Measurements from ENCODE around the gene TMEM178A.
"Not testable (repeated sequence)": the region's sequence is repeated elsewhere in the genome, so short reads cannot be mapped to it uniquely, and the experiment has no call there.

The TMEM178A gene

DNA sequence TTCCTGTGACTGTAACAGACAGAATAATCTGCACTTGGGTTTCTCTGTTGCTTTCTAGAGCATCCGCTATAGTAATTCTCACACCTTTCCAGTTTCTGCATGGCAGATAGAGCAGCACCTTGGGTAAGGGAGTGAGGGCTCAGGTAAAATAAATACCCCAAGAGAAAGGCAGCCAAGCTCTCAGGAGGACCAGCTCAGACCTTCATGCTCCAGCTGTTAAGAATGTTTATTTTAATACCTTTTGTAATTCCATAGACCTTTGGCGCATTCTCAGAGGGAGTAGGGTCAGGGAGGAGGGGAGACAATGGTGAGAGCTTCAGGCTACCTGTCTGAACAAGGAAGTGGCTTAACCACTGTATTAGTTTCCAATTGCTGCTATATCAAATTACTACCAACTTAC is 16.2 kb upstream of the TMEM178A start:
- DNase-seq = no peak

DNA sequence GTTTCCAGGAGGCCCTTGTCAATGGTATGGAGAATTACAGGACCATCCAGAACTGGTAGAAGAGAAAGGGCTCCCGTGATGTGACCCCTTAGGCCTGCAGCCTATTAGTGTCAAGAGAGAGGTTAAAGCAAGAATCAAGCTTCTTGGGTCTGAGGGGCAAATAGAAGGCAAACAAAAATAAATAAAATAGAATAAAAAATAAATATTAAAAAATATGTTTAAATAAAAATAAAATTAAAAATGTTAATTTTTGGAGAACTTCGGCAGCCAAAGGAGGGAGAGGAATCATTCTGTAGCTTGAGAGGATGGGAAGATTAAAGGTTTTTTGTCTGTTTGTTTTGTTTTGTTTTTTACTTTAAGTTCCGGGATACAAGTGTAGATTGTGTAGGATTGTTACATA is 15.2 kb upstream of the TMEM178A start:
- no peak for DNase-seq

DNA sequence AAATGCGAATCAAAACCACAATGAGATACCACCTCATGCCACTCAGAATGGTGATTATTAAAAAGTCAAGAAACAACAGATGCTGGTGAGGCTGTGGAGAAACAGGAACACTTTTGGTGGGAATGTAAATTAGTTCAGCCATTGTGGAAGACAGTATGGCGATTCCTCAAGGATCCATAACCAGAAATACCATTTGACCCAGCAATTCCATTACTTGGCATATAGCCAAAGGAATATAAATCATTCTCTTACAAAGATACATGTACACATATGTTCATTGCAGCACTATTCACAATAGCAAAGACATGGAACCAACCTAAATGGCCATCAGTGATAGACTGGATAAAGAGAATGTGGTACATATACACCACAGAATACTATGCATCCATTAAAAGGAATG is 9.5 kb upstream of the TMEM178A start:
- DNase-seq = not testable (repeated sequence)

DNA sequence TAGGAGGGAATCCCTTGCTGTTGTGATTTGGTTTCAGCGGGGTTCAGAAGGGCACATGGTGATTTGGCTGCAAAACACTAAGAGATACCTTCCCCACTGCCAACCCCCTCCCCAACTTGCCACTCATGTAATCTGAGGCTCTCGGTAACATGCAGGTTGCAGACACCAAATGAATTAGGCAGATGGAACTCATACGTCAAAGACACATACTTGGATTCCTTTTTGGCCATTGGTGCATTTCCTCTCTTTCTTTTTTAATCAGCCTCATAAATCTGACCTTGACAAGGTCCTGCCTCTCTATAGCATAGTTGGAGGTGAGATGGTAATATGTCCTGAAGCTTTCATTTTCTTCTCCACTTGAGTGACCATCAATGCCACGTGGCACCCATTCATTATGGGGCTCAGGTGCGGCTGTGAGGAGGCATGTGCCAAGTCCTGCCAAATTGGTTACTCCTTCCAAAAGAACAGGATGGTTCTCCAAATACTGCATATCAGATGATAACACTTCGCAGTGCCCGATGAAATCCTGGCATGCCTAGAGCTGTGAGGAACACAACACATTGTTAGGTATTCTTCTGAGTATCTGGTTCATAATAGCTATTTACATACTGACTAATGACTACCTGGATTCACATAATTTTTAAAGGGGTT is 8.3 kb upstream of the TMEM178A start:
- DNase-seq = no peak

DNA sequence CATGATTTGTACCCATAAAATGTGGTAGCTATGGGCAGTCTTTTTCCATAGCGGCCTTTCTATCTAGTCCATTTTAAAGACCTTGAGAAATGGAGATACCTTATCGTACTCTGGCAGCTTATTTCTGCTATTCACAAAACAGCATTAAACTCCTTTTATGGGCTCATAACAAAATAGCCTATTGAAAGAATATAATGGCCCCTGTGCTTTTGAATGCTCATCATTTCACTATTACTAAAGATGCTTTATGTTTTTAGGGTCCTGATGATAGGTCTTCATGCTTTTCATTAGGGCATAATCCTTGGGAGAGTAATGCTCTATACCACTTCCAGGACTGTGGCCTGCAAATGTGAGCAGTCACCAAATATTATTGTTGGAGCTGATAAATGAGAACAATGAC is 7.3 kb upstream of the TMEM178A start:
- DNase-seq = no peak

DNA sequence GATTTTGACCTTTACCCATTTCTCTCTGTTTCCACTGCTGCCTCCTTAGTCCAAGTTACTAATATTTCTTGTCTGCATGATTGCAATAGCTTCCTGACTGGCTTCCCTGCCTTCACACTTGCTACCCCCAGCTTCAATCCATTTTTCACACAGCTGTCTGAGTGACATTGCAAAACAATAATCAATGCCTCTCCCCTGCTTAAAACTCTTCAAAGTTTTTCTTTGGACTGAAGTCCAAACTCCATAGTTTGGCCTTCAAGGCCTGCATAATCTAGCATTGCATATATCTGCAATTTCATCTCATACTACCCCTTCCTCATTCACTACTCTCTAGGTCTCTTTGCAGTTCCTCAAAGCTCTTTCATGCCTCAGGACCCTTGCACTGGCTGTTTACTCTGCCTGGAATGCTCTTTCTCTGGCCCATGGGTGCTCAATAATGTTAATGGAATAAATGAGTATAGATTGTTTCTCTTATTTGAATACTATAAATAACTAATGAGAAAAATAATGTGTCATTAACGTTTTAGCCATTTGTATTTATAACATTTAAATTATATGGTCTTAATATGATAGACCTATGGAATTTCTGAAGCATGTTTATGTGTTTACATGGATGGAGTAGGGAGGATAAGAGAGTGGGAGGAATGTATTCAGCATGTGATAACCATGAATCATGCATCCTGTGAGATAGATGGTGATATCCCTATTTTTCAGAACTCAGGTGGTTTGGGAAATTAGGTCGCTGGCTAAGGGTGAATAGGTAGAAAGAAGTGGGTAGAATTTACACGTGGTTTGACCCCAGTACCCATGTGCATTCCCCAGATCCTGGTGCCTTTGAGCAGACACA is 5.7 kb upstream of the TMEM178A start:
- DNase-seq = no peak

DNA sequence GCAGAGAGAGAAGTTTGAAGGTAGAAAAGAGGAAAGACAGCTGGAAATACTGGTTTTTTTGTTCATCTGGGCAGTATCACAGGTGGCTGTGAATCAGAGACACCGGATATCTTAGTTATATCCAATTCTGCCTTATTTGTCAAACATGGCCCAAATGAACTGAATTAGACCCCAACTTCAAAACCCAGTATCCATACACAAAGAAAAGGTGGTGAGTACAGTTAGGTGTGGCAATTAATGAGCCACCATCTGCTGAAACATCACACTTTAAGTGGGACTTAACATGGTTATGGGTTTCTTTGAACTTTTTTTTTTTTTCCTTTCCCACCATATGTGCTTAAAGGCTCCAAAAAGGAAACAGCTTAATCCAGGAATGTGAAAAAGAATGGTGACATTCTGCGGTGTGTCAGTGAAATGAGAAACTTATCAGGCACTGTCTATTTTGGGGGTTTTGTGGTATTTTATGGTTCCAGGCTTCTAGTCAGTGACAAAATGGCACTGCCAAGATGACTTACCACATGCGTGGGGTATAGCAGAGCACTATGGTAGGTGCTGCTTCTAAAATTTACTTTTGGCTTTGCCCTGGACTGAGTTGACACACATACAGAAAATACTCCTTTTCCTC is 5.0 kb upstream of the TMEM178A start:
- peak; percentile 83 to 94 for DNase-seq

DNA sequence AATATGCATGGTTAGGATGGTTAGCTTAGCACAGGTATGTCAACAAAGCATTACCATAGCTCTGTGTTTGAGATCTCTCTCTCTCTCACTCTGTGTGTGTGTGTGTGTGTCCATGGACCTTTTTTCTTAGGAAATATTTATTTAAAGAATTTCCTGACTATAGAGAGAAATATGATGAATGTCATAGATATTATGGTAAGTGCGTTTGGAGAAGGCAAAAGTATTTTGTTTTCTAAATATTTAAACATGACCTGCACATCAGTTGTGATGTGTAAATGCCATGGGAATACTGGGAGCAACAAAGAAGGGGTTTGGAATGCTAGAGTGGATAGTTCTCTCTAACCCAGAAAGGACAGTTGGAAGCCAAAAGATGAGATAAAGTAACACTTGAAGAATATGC is 3.9 kb upstream of the TMEM178A start:
- DNase-seq = no peak

DNA sequence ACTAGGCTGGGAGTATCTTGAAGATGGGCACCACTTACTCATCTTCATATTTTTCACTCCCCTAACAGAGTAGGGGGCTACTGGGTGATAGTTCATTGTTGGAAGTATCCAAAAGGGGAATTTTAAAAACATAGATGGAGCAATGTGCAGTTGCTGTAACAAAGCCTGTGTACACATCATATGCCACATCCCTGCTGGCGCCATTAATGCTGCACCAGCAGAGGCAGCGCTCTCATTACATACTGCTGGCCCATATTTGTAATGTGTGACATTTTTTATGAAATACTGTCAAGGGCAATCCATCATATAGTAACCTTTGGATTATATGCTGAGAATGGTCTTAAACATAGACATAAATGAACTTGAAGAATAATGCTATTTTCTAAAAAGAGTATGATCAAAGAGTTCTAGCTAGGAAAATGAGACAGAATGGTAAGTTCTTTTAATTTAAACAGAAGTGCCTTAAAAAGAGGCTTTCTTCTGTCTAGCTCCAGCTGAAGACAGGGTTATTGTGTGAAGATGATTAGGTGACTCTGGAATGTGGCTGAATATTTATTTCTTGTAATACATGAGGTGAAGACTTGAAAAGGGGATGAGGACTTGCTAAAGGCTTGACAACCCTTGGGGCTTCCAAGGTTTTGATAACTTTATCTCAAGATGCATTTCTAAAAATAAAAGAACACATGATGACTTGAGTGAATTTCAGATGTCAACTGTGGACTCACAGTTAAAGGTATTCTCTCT is 2.4 kb upstream of the TMEM178A start:
- peak in 1 of 2 experiments; percentile 23 for DNase-seq

DNA sequence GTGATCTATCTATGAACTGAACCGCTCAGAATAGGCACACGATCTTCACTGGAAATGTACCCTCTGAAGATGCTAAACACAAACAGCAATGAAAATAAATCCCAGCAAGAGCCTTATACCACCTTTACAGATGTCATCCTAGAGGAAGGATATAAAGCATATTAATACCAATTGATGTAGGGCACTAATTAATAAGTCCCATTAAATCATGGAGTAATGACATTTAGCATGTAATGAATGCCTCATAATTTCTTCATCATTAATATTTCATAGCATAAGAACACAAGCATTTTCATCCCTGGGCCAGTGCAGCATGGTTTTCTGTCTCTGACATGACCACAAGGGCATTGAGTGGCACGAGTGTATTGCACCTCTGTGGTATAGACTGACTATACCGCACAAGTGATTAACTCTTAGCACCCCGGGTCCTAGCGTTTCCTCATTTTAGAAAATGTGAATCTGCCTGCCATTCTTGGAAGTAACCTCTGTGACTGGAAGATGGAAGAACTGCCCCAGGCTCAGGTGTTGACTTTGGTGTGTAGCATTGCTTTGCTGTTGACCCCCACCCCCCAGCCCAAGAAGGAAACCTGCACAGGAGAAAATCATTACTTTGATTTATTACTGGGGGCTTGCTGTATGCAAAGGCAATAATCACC is 1.4 kb upstream of the TMEM178A start:
- DNase-seq = no peak

DNA sequence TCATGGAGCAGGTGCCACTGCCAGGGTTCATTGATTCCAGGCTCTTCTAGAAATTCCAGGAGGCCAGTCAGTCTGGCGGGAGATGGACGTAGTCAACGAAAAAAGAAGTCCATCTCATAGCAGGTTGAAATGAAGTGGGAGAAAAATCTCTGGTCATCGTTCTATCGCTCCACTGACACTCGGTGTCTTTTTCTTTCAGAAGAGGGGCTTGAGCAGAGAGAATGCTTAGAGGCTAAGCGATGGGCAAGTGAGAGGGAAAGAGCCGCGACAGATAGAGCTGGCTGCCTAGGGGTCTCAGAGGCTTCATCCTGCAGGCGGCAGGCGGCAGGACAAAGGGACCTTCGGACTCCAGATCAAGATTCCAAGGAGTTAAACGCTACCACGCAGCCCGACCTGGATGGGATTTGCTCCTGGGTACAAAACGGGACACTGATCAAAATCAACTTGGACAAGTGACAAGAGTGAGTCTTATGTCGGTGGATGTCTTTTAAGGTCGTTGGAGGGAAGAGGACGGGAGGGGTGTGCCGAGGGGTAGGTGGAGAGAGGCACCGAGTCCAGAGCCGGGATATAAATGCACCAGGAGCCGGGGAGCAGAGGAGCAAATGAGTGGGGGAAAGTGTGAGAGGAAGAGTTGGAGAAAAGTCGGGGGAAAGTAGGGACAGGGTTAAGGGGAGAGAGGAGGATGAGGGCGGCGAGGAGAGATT is 677 bp upstream of the TMEM178A start:
- no peak for DNase-seq

DNA sequence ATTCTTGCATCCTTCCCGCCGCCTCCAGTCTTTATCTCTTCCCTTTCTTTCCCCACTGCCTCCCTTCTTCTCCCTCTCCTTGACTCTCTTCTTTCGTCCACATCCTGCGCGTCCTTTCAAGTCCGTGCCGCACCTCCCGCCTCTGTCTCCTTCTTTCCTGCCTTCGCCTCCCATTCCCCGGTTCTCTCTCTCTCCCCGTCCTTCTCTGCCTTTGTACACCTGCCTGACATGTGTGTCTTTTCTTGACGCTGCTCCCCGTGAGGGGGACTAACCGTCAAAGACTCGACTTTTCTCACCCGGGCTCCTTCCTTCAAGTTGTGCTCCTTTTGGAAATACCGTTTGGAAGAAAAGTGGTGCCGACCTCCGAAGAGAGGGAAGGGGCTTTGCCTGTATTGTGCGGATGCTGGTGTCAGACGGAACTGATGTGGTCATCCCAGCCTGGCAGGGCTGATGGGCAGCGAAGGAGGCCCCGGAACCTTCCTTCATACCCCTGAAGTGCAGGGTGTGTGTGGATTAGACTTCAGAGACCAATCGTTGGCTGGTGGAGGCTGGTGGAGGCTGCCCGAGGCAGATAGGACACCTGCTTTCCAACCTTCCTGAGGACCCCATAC is 879 bp downstream of the TMEM178A start:
- DNase-seq = peak in 1 of 2 experiments; percentile 27

DNA sequence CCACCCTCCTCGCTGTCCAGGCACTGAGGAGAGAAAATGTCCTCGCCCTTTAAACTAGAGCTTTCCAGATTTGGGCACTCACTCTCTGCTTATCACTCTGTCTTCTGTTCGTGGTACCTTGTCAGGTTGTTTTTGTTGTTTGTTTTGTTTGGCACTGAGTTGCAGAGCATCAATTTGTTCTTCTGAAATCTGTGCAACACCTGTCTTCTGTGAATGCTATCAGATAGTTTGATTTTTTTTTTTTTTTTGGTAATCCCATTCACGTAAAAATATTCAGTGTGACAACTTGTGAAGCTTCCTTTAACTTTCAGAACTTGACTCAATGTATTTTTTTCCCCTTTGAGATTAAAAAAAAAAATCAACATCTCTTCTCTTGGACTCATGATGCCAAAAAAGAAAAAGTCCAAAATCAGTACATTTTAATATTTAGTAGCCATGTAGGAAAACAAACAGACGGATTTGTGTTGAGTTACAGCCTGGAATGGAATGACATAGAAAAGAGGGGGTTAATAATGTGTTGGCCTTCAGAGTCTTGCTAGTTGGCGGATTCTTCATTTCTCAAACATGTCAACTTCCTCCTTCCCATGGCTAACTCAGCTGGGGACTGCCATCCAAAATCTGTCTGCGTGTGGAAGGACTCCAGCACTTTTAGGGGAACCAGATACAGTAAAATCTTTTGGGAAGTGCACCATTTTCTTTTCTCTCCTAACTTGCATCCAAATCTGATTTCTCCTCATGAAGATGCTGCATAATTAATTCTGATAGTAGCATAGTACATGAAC is 1.6 kb downstream of the TMEM178A start:
- DNase-seq = no peak

DNA sequence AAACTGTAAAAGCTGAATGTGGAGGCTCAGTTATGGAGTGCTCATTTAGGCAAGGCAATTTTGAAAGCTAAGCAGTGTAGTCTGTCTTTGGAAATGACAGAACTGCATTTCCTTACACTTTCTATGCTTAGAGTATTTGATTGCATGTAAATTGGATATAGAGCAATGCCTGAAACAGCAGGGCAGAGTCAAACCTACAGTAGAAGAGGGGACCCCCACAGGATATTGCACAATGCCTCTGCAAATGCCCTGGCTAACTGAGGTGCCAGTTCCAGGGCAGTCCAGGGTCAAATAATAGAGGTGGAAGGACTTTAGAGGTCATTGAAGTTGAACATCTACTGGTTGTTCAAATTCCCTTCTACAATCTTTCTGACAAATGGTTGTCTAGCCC is 2.2 kb downstream of the TMEM178A start:
- DNase-seq = no peak

DNA sequence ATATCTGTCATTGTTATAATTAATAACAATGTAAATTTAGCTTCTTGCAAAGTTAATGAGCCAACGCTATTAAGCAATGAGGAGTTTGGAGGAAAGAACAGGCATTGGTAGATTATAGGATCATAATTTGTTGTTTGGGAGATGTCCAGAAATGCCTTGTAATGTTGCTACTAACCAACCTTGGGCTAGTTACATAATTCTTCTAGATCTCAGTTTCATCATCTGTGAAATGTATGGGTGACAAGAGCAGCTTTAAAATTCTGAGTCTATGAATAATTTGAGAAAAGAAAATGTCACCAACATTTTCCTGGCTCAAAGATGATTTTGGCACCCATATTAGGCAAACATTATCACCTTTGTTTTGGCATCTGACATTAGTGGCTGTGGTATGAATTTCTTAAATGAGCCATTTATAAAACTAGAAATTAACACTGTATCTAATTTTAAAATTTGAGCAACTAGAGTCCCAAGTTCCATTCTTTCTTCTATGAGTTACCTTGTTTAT is 2.9 kb downstream of the TMEM178A start:
- DNase-seq = no peak

DNA sequence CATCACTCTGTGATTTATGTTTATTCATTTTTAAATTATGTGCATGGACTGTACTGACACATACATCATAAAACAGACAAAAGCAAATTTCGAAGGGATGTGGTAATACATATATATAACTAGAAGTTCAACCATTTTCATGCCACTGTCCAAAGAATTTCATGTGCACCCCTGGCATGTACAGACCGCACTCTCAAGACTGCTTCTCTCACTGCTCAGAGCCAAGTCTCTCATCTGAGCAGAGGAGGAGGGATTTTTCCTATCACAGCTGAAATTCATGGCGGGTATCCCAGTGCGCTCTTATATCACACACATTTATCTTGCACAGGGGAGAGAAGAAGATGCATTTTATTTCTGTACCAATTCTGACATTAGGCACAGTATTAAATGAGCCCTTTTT is 5.9 kb downstream of the TMEM178A start:
- no peak for DNase-seq

DNA sequence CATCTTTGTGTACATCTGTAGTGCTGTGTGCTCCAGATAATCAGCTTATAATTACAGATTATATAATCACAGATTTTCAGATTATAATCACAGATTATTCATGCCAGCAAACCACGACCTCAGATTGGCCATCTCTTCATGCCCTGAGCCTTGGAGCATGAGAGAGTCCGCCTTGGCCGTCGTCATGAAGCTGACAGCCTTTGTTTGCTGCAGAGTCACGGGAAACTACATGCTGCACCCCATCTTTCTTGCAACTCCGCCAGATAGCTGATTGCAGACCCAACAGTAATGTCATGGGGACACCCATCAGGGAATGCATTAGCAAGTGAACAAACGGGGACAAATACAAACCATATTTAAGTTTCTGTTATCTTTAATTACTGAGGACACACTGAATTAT is 7.3 kb downstream of the TMEM178A start:
- DNase-seq = no peak

DNA sequence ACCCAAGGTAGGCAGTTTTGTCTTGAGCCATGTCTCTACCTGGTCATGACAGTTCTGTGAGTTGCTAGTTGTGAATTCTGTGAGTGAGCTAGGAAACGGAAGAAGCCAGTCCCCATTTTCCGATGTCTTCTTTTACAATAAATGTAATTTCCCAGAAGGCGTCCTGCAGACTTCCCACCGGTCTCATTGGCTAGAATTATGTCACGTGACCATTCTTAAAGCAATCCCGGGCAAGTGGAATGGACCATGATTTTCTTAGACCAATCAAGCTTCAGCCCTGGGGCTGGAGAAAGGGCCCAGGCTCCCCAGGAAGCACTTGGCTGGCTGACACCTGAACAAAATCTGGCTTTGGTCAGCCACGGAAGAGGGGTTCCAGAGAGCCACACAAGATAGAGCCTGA is 10.6 kb downstream of the TMEM178A start:
- no peak for DNase-seq

DNA sequence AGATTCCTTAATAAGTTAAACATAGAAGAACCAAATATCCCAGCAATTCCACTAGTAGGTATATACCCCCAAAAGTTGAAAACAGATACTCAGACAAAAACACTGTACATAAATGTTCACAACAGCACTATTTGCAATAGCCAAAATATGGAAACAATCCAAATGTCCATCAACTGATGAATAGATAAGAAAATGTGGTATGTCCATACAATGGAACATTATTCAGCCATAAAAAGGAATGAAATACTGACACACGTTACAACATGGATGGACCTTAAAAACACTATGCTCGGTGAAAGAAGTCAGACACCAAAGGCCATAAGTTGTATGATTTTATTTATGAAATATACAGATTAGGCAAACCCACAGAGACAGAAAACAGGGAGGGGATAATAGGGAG is 12.5 kb downstream of the TMEM178A start:
- DNase-seq = no peak

DNA sequence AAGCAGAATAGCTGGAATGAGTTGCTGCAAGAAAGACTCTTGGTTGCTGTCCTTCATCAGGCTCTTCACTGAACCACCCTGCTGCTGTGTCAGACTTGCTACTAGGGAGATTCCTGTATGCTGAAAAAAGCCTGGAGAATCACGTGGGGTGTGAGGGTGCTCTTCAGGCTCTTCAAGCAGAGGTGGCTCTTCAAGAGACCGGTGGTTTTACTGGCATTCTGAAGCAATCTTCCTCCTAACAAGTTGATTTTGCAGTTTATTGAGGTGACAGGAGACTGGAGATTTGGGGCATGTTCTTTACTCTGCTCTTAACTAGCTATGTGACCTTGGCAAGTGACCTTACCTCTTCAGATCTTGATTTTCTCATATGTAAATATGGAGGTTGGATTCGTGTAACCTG is 14.1 kb downstream of the TMEM178A start:
- no peak for DNase-seq

Measured in NCI-H524 (cell line).